Measurements from ENCODE around the gene RIOK3.
"Not testable (repeated sequence)": the region's sequence is repeated elsewhere in the genome, so short reads cannot be mapped to it uniquely, and the experiment has no call there.

The RIOK3 gene

GRCh38 chr18:23452728-23453679, at the start of gene RIOK3:
Gene RIOK3, plus strand, starts transcription at chr18:23453287. Its CDS starts 153 bp downstream, at chr18:23453440.
- DNase-seq = peak; percentile 91

GRCh38 chr18:23403310-23403709, 49.8 kb upstream of the RIOK3 start:
- DNase-seq = no peak

GRCh38 chr18:23405636-23406035, 47.5 kb upstream of the RIOK3 start:
- no peak for DNase-seq

- no peak for DNase-seq
These were observed 46.8 kb upstream of the RIOK3 start for GRCh38 chr18:23406271-23406787.

GRCh38 chr18:23412351-23412964, 40.6 kb upstream of the RIOK3 start:
- DNase-seq = no peak

- DNase-seq = no peak
These were observed 37.6 kb upstream of the RIOK3 start for GRCh38 chr18:23415515-23415914.

- DNase-seq = no peak
These were observed 36.8 kb upstream of the RIOK3 start for GRCh38 chr18:23416298-23416697.

GRCh38 chr18:23421277-23421676, 31.8 kb upstream of the RIOK3 start:
- DNase-seq = no peak

GRCh38 chr18:23422751-23423418, 30.2 kb upstream of the RIOK3 start:
- DNase-seq = peak; percentile 23

GRCh38 chr18:23424616-23425015, 28.5 kb upstream of the RIOK3 start:
- no peak for DNase-seq

GRCh38 chr18:23428821-23429220, 24.3 kb upstream of the RIOK3 start:
- no peak for DNase-seq

- DNase-seq = not testable (repeated sequence)
These were observed 23.5 kb upstream of the RIOK3 start for GRCh38 chr18:23429538-23429937.

- DNase-seq = no peak
These were observed 19.7 kb upstream of the RIOK3 start for GRCh38 chr18:23433360-23433759.

GRCh38 chr18:23437357-23438045, 15.6 kb upstream of the RIOK3 start:
- peak; percentile 75 for DNase-seq

GRCh38 chr18:23438046-23438377, 15.1 kb upstream of the RIOK3 start:
- no peak for DNase-seq

- no peak for DNase-seq
These were observed 14.3 kb upstream of the RIOK3 start for GRCh38 chr18:23438608-23439366.

- no peak for DNase-seq
These were observed 13.0 kb upstream of the RIOK3 start for GRCh38 chr18:23440131-23440530.

GRCh38 chr18:23442958-23443357, 10.1 kb upstream of the RIOK3 start:
- no peak for DNase-seq

- DNase-seq = no peak
These were observed 4.8 kb upstream of the RIOK3 start for GRCh38 chr18:23448291-23448690.

- no peak for DNase-seq
These were observed 3.1 kb upstream of the RIOK3 start for GRCh38 chr18:23450022-23450421.

- no peak for DNase-seq
These were observed 2.1 kb upstream of the RIOK3 start for GRCh38 chr18:23451011-23451410.

- DNase-seq = no peak
These were observed 1.6 kb upstream of the RIOK3 start for GRCh38 chr18:23451491-23451890.
